Endothelial cell of umbilical vein (primary cell): Measurements from ENCODE around the gene PLCH1. TPM values are rescaled to one million over a fixed set of nuclear protein-coding genes. Genes with fewer than 3 reads are reported as not detected.

Source experiments
- BruUV-seq: library from RNA; stranded (reverse); fragments of 400-500 nt; replicated peaks from 2 replicates; lab custom pipeline; 2021; lab: Mats Ljungman, UMichigan
- CTCF ChIA-PET: fragments of 300-600, 350-600 bp; sonication (Branson Sonifier 250); formaldehyde crosslinking; loops from one replicate; lab custom pipeline; 2021; ENCODE audit warnings: antibody characterized with exemption, inconsistent platforms; lab: Charles Lee
- POLR2A ChIA-PET: fragments of 300-600, 350-600 bp; sonication (Branson Sonifier 250); formaldehyde crosslinking; loops from one replicate; lab custom pipeline; 2021; ENCODE audit warnings: antibody characterized with exemption, inconsistent platforms; lab: Charles Lee
- DNase-seq: peaks from one replicate; pipeline ENCODE4 v3.0.0-alpha.2; 2011; ENCODE audit warnings: low read depth, low spot score
- FAIRE-seq: peaks from 2 replicates; lab custom pipeline; 2011; peaks lifted over from hg19 to GRCh38; lab: Jason Lieb, UNC
- H2AFZ ChIP-seq: 2 replicates; pipeline ENCODE4 v1.6.0; 2012; ENCODE audit warnings: low read depth, low read length, control low read depth, inconsistent platforms
- H3K27ac ChIP-seq: 2 replicates; pipeline ENCODE4 v1.5.1; 2011; ENCODE audit warnings: low read depth, mild to moderate bottlenecking, control low read depth, low read length, moderate library complexity; ENCODE audit not compliant: insufficient read depth
- H3K27me3 ChIP-seq, 2 experiments: 2 replicates each; pipeline versions ENCODE4 v1.6.0 to v1.6.1; 2011; ENCODE audit warnings: low read length in 2 of 2, mixed read lengths in 1 of 2; ENCODE audit not compliant: control insufficient read depth in 2 of 2, insufficient read depth in 2 of 2
- H3K36me3 ChIP-seq, 2 experiments: 2 replicates in 1 of 2; 3 replicates in 1 of 2; pipeline ENCODE4 v1.5.1; 2011; ENCODE audit warnings: low read length in 2 of 2, mild to moderate bottlenecking in 1 of 2, moderate library complexity in 1 of 2; ENCODE audit not compliant: control insufficient read depth in 2 of 2, insufficient read depth in 2 of 2; ENCODE audit errors: extremely low read depth in 1 of 2
- H3K4me1 ChIP-seq: 3 replicates; pipeline ENCODE4 v1.5.1; 2011; ENCODE audit warnings: mild to moderate bottlenecking, low read length; ENCODE audit not compliant: control insufficient read depth, insufficient read depth; ENCODE audit errors: extremely low read depth
- H3K4me2 ChIP-seq: 2 replicates; pipeline ENCODE4 v1.6.1; 2011; ENCODE audit warnings: low read length, control low read depth, mixed read lengths; ENCODE audit not compliant: insufficient read depth
- H3K4me3 ChIP-seq, 3 experiments: fragments of 200-600 bp in 1 of 3; sonication (generic), shearing (Covaris generic) in 1 of 3; replicated peaks in 1 of 3; 2 replicates each; pipeline ENCODE4 v1.5.1; 2011 to 2016; ENCODE audit warnings: control low read depth in 3 of 3, low read length in 3 of 3, mild to moderate bottlenecking in 2 of 3, inconsistent platforms in 1 of 3, low read depth in 1 of 3, moderate library complexity in 1 of 3; ENCODE audit not compliant: insufficient read depth in 1 of 3
- H3K79me2 ChIP-seq: 2 replicates; pipeline ENCODE4 v1.6.0; 2012; ENCODE audit warnings: low read length, inconsistent platforms; ENCODE audit not compliant: control insufficient read depth, insufficient read depth
- H3K9ac ChIP-seq: replicated peaks from 2 replicates; pipeline ENCODE3; 2011; ENCODE audit warnings: low read length, control low read depth; ENCODE audit not compliant: insufficient read depth; ENCODE audit errors: extremely low read depth
- H3K9me1 ChIP-seq: replicated peaks from 3 replicates; pipeline ENCODE4 v1.6.0; 2011; ENCODE audit warnings: mild to moderate bottlenecking, low read length; ENCODE audit not compliant: control insufficient read depth, insufficient read depth; ENCODE audit errors: extremely low read depth
- H3K9me3 ChIP-seq: replicated peaks from 2 replicates; pipeline ENCODE4 v1.5.1; 2012; ENCODE audit warnings: low read length, inconsistent platforms; ENCODE audit not compliant: control insufficient read depth, insufficient read depth
- H4K20me1 ChIP-seq: replicated peaks from 2 replicates; pipeline ENCODE3; 2011; ENCODE audit warnings: mild to moderate bottlenecking, low read length; ENCODE audit not compliant: control insufficient read depth, insufficient read depth; ENCODE audit errors: extremely low read depth
- CTCF ChIP-seq, 2 donors: IDR thresholded peaks; 1 replicate in 1 of 2; 2 replicates in 1 of 2; pipeline ENCODE4 v1.5.1; 2011; ENCODE audit warnings: low read length in 2 of 2, mild to moderate bottlenecking in 2 of 2, moderate library complexity in 2 of 2, control low read depth in 1 of 2, inconsistent platforms in 1 of 2, low read depth in 1 of 2; ENCODE audit not compliant: insufficient read depth in 1 of 2; ENCODE audit errors: extremely low read depth in 1 of 2
- EZH2 ChIP-seq: IDR thresholded peaks from 2 replicates; pipeline ENCODE4 v1.6.1; 2012; ENCODE audit warnings: borderline replicate concordance, low read depth, mild to moderate bottlenecking, moderate library complexity, low read length, inconsistent platforms; ENCODE audit not compliant: severe bottlenecking
- FOS ChIP-seq: IDR thresholded peaks from 2 replicates; pipeline ENCODE4 v1.6.1; 2011; ENCODE audit warnings: mild to moderate bottlenecking, low read length, moderate library complexity, borderline replicate concordance; ENCODE audit not compliant: insufficient read depth
- GATA2 ChIP-seq: IDR thresholded peaks from 2 replicates; pipeline ENCODE4 v1.7.0; 2011; ENCODE audit warnings: low read depth, mild to moderate bottlenecking, moderate library complexity, mixed read lengths, low read length; ENCODE audit not compliant: insufficient read length, insufficient read depth
- JUN ChIP-seq: IDR thresholded peaks from 2 replicates; pipeline ENCODE4 v1.6.1; 2011; ENCODE audit warnings: borderline replicate concordance, low read depth; ENCODE audit not compliant: insufficient read length, insufficient read depth
- MAX ChIP-seq: IDR thresholded peaks from 2 replicates; pipeline ENCODE4 v1.6.1; 2011; ENCODE audit not compliant: insufficient read depth, insufficient read length
- MYC ChIP-seq: IDR thresholded peaks from one replicate; pipeline ENCODE4 v1.6.1; 2011; ENCODE audit warnings: mild to moderate bottlenecking, low read depth, low read length
- POLR2A ChIP-seq: IDR thresholded peaks from 2 replicates; pipeline ENCODE4 v1.6.1; 2012; ENCODE audit warnings: low read depth, mild to moderate bottlenecking, control low read depth, low read length
- POLR2AphosphoS5 ChIP-seq: IDR thresholded peaks from 2 replicates; pipeline ENCODE4 v1.6.1; 2012; ENCODE audit warnings: low read depth, mild to moderate bottlenecking, control low read depth, low read length, moderate library complexity; ENCODE audit not compliant: insufficient read depth
- dilution Hi-C: fragments of 300-500 bp; cut with MboI; formaldehyde crosslinking; loops from one replicate; pipeline ENCODE4 v1.15.0; 2019; ENCODE audit warnings: low sequenced_read_pairs; ENCODE audit not compliant: extremely low pct_ligation_motif_present
- intact Hi-C: fragments of 100-400 bp; cut with micrococcal nuclease; formaldehyde crosslinking; loops from one replicate; pipeline ENCODE4 v1.10.0; 2022
- polyA plus RNA-seq, 4 experiments: library from polyadenylated mRNA; depleted of rRNA in 3 of 4; stranded (reverse) in 3 of 4; unstranded in 1 of 4; fragments of >200 nt; gene quantifications; 2 replicates each; pipeline versions ENCODE4 v1.2.1 to v1.2.3, GENCODE V29; 2011 to 2012; ENCODE audit warnings: missing spikeins in 1 of 4
- total RNA-seq: library from RNA; stranded (reverse); gene quantifications from 2 replicates; pipeline ENCODE4 v1.2.3, GENCODE V29; 2021

Gene PLCH1
- total and polyA plus RNA-seq, 2 donors (not counting 3 experiments of a cell fraction or from before 2014, with no cell fraction given): 0.03 TPM; not detected in 1

- Histone ChIP-seq H2AFZ (no peak overlapping the region), H3K9ac (no peak overlapping the region), H3K9me3 (no peaks in the 10 kb centered on the region), H3K27ac (no peak overlapping the region), H3K27me3 (no peaks in the 10 kb centered on the region), H3K4me1 (no peaks in the 10 kb centered on the region), H3K4me3 (no peak overlapping the region), H3K4me2 (no peak overlapping the region), H3K36me3 (no peaks in the 10 kb centered on the region), H3K9me1 (no peaks in the 10 kb centered on the region), H3K79me2 (no peaks in the 10 kb centered on the region), H4K20me1 (no peaks in the 10 kb centered on the region)
- ChIA-PET CTCF (no interaction called here), POLR2A (no interaction called here)
- no TSS peak for BruUV-seq
- TF ChIP-seq MAX (no peak), POLR2AphosphoS5 (no peak), FOS (no peak), JUN (no peak), GATA2 (no peak), MYC (no peak), CTCF (IDR thresholded peaks at IDR 0.05; ENCODE audit: extremely low read depth in 1 of 2, insufficient read depth in 1 of 2, low read depth in 1 of 2, low read length in 2 of 2) (no peak), EZH2 (no peak), POLR2A (no peak)
- no peak for FAIRE-seq
- no peak for DNase-seq
- dilution Hi-C loops: no loop called here
- intact Hi-C loops: no loop called here
These were observed 142.6 kb downstream of the PLCH1 start for GRCh38 chr3:155602307-155602706.
